Frontal cortex (tissue), 4 donors: ENCODE results near the gene CCDC201. TPM values are rescaled to one million over a fixed set of nuclear protein-coding genes. Genes with fewer than 3 reads are reported as not detected.

Experiments
- DNase-seq, 2 donors: peaks; one replicate each; pipeline ENCODE4 v3.0.0; 2012; ENCODE audit warnings: low spot score in 2 of 2
- FAIRE-seq: peaks from 2 replicates; lab custom pipeline; 2012; peaks lifted over from hg19 to GRCh38; lab: Jason Lieb, UNC
- total RNA-seq: library from RNA; depleted of rRNA; stranded (reverse); fragments of >200 nt; gene quantifications from one replicate; pipeline ENCODE4 v1.2.3, GENCODE V29; 2014
- donor health status: control.
- donor health status: control.
- donor health status: control.

CCDC201 gene
- total RNA-seq, 1 donor from 2014 or later, result not detected

DNA sequence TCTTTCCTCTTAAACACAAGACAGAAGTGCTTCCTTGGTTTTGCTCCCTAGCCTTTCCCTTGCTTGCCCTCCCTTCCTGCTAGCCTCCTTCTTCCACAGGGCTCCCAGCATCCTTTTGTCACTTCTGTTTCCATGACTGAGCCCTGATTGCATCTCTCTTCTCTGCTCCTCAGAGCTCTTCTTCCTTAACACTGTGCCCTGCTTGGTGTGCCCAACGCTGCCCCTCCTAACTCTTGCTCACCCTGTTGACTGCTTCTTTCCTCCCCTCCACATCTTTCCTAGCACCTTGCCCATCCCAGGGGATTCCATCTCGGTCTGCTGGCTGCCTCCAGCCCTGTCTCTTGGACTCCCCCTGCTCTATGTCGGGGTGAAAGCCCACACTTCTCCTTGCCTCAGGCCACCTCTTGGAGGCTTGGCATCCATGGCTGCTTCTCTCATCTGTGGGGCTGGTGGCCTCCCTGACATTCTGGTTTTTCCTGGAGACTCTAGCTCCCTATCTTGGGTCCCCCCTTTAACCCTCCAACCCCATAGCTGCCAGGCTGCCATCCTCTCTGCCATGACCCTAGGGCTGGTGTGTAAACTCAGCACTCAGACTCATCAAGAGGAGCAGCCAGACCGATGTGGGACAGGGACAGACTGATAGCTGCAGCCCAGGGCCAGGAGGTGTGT lies 21.2 kb upstream of the CCDC201 start:
- DNase-seq (no peak), FAIRE-seq (no peak)

DNA sequence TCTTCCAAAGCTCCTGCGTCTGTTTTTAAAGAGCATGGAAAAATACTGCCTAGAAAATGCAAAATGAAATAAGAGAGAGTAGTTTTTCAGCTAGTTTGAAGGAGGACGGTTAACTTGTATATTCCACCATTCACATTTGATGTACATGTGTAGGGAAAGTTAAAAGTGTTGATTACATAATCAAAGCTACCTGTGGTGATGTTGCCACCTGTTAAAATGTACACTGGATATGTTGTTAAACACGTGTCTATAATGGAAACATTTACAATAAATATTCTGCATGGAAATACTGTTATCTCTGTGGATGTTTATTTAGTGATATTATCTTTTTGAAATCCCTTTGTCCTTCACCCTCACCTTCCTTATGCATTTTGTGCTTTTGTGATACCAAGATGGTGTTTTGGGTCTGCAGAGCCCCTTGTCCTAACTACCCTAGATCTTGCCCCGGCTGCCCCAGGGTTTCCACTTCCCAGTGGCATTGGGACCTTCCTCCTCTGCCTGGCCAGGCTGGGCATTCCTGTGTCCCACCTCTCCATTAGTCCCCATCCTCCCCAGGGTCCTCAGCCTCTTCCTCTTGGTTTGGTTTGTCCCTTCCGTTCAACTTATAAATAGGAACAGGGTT lies 20.6 kb upstream of the CCDC201 start:
- FAIRE-seq (no peak), DNase-seq (no peak)

DNA sequence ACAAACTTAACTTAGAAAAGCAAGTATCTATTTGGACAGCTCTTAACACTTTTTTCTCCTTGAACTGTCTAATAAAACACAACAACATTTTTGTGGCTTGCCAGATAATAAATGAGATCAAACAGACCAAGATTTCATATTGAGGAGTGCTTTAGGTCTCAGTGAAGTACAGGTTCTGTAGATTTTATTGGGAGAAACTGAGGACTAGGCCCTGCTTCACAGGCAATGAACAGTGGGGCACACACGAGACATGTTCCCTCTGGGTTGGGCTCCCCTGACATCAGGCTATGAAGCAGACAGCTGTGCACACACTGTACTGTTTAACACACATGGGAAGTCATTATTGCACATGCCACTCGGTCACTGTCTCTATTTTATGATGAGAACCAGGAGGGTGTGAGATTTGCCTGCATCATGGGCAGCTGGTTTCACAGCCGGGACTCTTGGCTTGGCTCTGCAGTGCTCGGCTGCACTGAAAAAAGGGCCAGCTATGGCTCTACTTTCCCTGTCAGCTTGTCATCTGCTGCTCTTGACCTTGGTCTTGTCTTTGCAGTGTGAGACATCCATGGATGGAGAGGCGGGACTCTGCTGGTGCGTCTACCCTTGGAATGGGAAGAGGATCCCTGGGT lies 19.6 kb upstream of the CCDC201 start:
- DNase-seq (no peak), FAIRE-seq (no peak)

DNA sequence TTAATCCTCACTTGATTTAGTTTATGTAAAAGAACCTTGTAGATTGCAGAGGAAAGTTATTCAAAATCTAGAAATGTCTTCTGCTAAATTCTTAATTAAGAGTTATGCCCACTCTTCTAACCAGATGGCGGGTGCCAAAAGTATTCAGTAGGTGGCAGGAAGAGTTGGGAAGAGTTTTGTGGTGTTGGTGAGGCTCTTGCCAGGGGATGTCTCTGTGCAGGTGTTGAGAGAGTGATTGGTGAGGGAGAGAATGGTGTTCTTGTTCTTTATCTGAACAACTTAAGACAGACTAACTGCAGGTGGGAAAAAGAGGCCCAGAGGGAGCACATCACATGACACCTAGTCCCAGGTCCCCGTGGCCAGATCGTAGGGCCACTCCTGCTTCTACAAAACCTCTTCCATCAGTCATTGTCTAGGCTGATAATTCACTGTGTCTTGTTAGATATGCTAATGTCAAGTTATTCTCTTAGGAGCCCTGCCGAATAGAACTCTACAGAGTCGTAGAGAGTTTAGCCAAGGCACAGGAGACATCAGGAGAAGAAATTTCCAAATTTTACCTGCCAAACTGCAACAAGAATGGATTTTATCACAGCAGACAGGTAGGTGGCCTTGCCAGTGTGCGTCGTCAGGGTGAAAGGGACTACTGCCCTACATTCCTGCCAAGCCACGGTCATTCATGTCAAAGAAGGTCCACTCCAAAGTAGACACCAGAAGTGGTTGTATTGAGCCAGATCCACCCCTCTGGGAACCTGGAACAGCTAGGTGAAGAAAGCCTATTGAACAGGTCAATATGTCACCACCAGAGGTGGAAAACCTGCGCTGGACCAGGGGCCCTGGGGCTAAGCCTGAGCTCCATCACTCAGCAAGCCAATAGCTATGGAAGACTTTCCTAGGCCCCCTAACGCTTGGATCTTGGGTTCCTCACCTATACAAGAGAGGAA lies 18.9 kb upstream of the CCDC201 start:
- FAIRE-seq (no peak), DNase-seq (no peak)

- DNase-seq, result peak in 1 of 2 donors; percentile 41
- FAIRE-seq, result no peak
These were observed 18.1 kb upstream of the CCDC201 start for GRCh38 chr7:45890902-45891461.

DNA sequence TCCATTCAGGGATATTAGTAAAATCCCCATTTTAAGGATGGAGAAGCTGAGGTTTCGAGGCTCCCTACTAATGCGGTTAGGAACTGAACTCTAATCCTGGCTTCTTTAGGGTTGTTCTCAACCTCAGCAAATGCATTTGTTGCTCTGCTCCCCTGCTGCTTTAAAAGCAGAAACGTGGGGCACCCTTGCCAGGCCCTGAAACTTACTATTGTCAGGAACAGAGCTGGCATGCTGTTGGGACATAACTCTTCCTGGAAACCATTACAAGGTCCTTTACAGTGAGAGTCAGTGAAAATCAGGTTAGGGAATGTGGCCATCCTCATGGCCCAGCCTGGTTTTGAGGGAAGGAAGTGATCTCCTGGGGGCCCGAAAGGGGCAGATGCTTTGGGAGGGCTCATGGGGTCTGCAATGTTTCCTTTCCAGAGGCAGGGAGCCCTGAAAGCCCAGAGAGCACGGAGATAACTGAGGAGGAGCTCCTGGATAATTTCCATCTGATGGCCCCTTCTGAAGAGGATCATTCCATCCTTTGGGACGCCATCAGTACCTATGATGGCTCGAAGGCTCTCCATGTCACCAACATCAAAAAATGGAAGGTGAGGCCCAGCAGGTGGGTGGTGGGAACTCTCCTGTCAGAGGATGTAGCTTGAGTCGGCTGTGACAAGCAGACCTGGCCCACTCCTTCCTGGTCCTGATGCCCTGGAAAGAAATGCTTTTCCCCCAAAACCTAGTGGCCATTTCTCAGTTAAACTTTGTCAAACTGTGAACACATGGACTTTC lies 17.4 kb upstream of the CCDC201 start:
- DNase-seq, result no peak

GRCh38 chr7:45889367-45890067 lies 16.6 kb upstream of the CCDC201 start:
- FAIRE-seq (no peak), DNase-seq (no peak)

More for the DNA sequence above, 17.4 kb upstream of the CCDC201 start:
- FAIRE-seq, result no peak

DNA sequence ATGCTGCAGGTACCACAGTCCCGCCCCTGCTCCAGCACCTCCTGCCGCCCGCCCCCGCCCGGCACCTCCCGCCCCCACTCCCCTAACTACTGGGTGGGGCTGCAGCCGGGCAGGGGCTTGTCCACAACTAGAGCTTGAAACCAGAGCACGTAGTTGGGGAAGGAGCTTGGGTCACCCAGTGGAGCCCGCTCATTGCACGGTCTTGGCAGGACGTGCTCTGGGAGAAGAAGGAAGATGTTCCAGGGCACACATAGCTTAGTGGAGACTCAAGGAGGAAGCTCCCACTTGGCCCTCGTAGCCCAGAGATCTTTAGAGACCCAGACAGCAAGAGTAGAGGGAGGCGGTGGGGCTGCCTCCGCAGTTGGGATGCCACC lies 16.1 kb upstream of the CCDC201 start:
- FAIRE-seq (no peak), DNase-seq (no peak)

DNA sequence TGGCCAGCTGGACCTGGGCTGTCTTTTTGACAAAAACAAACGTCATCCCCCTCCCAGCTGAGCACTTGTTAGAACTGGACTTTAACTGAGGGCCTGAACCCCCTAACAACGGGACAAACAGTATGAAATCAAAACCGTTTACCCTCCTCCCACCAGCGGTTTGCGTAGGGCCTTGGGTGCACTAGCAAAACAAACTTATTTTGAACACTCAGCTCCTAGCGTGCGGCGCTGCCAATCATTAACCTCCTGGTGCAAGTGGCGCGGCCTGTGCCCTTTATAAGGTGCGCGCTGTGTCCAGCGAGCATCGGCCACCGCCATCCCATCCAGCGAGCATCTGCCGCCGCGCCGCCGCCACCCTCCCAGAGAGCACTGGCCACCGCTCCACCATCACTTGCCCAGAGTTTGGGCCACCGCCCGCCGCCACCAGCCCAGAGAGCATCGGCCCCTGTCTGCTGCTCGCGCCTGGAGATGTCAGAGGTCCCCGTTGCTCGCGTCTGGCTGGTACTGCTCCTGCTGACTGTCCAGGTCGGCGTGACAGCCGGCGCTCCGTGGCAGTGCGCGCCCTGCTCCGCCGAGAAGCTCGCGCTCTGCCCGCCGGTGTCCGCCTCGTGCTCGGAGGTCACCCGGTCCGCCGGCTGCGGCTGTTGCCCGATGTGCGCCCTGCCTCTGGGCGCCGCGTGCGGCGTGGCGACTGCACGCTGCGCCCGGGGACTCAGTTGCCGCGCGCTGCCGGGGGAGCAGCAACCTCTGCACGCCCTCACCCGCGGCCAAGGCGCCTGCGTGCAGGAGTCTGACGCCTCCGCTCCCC lies 15.5 kb upstream of the CCDC201 start, which contains the start of gene IGFBP1:
Gene IGFBP1 (plus strand): TSS at position 304 of the 808 bp plus-strand sequence. CDS start 165 bp downstream, at position 469.
- DNase-seq, result peak in 1 of 2 donors; percentile 52
- no peak for FAIRE-seq

- DNase-seq, result no peak
- FAIRE-seq, result no peak
These were observed 14.2 kb upstream of the CCDC201 start for GRCh38 chr7:45886931-45887667.

GRCh38 chr7:45885264-45885882 lies 12.5 kb upstream of the CCDC201 start:
- FAIRE-seq, result no peak
- DNase-seq, result no peak

DNA sequence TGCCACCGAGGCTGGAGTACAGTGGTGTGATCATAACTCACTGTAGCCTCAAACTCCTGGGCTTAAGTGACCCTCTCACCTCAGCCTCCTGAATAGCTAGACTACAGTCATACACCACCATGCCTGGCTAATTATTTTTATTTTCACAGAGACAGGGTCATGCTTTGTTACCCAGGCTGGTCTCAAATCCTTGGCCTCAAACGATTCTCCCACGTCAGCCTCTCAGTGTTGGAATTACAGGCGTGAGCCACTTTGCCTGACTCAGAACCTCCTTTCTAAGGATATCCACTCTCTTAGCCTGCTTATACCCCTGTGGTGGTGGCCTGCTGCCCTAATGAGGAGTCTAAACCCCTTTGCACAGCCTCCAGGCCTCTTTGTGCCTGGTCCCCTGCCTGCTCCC lies 11.3 kb upstream of the CCDC201 start:
- DNase-seq (no peak), FAIRE-seq (no peak)

DNA sequence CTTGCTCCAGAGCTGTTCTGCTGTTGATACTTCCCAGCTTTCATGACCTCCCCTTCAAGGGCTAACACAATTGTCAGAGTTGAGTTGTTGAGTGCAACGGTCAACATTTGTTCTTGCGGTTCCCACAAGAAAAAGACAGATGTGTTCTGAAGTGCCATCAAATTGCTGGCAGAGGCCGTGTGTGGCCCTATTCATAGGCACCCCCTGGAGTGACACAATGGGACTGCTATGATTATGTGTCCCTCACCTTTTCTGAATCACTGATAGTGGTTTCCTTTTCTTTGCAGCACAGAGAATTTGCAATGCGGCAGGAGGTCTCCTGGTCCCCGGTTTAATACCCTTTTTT lies 9.6 kb upstream of the CCDC201 start:
- DNase-seq (no peak), FAIRE-seq (no peak)

DNA sequence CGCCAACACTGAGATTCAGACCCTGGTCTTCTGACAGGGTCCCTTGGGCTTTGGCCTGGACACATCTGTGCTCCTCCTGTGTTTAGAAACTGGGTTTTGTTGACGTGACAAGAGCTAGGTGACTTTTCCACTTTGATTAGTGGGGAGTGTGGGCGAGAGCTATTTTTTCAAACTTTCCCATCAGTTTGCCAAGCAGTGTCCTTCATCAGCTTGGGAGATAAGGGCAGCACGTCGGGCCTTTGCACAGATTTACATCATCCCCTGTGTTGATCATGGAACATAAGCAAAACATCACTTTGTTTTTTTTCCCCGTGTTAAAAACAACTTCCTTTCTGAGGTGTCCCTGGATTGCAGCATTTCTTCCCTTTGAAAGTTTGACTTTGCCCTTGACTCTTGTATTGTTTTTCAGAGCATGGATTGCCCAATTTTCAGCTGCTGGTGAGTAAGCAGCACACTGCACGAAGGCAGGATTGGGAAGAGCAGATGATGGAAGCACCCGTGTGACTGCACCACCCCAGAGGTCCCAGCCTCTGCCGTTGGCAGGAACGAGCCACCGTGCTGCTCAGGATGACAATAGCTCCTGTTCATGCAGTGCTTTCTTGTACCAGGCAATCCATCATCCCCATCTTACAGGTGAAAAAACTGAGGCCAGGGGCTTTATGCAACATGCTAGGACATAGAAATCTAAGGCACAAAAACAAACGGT lies 9.0 kb upstream of the CCDC201 start:
- DNase-seq (no peak), FAIRE-seq (no peak)

DNA sequence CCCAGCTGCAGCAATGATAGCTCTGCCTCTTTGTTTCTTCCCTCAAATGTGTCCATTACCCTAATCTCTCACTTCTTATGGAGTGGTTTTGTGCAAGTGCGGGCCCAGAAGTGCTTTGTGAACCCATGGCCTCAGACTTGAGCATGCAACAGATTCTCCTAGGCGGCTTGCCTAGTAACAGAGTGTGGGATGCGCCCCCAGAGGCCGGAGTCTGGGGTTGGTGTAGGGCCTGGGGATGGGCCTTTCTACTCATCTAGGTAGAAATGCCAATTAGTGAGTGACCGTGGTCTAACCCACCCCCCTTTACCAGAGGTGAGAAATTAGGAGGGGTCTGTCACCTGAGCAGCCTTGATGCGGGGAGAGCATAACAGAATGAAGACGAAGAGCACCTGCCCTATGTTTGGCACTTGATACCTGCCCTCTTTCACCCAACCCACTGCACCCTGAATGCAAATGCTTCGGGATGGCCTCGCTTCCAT lies 8.4 kb upstream of the CCDC201 start:
- DNase-seq, result no peak
- FAIRE-seq, result no peak

DNA sequence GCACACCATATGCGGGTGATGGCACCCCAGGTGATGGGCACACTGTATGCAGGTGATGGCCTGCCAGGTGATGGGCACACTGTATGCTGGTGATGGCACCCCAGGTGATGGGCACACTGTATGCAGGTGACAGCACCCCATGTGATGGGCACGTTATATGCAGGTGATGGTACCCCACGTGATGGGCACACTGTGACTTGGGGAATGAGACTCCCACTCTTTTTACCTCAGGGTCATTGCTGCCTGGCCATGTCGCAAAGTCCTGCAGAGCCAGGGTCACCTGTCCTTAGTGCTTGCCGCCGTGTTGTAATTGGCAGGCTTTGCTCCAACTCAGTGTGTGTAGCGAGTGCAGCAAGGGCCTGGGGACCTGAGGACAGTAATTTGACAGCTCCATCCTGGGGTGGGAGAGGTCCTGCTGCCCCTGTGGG lies 7.6 kb upstream of the CCDC201 start:
- FAIRE-seq, result no peak

More for the DNA sequence above, 7.6 kb upstream of the CCDC201 start:
- no peak for DNase-seq
